HepG2 (cell line): ENCODE measurements around the gene TPI1. TPM values are rescaled to one million over a fixed set of nuclear protein-coding genes. Genes with fewer than 3 reads are reported as not detected.

Experiments
- FOXP1 ChIP-seq, 2 experiments: fragments of 450-650 bp in 1 of 2; IDR thresholded peaks; 2 replicates each; pipeline ENCODE4 v1.6.1; 2017 to 2018; ENCODE audit warnings: antibody characterized with exemption in 1 of 2
- HMGA1 ChIP-seq: sonication (generic); formaldehyde crosslinking; conservative IDR thresholded peaks from 2 replicates; pipeline ENCODE4 v1.4.0; 2020; ENCODE audit warnings: missing genetic modification reagents
- PHF20 ChIP-seq: sonication (generic); formaldehyde crosslinking; IDR thresholded peaks from 2 replicates; pipeline ENCODE4 v1.5.0; 2020; ENCODE audit warnings: mild to moderate bottlenecking, missing genetic modification reagents
- POLR2AphosphoS2 ChIP-seq: IDR thresholded peaks from 2 replicates; pipeline ENCODE4 v1.6.1; 2011; ENCODE audit warnings: low read depth, low read length, improper control_type of control experiment
- RFX3 ChIP-seq: IDR thresholded peaks from 2 replicates; pipeline ENCODE4 v1.6.1; 2016; ENCODE audit warnings: missing biosample characterization, missing genetic modification reagents
- RORA ChIP-seq: sonication (generic); formaldehyde crosslinking; IDR thresholded peaks from 2 replicates; pipeline ENCODE4 v1.5.0; 2020; ENCODE audit warnings: mild to moderate bottlenecking, missing genetic modification reagents, moderate library complexity
- SMAD1 ChIP-seq: sonication (generic); formaldehyde crosslinking; IDR thresholded peaks from 2 replicates; pipeline ENCODE4 v1.4.0; 2020; ENCODE audit warnings: missing genetic modification reagents, low read depth, mild to moderate bottlenecking, borderline replicate concordance
- SNAPC2 ChIP-seq: sonication (generic); formaldehyde crosslinking; IDR thresholded peaks from 2 replicates; pipeline ENCODE4 v1.8.1; 2022; ENCODE audit warnings: mild to moderate bottlenecking, missing genetic modification reagents
- SYNCRIP ChIP-seq: fragments of 200-400 bp; formaldehyde crosslinking; IDR thresholded peaks from 2 replicates; pipeline ENCODE4 v1.6.1; 2018; ENCODE audit warnings: mild to moderate bottlenecking, low read depth, low read length; ENCODE audit not compliant: insufficient read depth
- TBX2 ChIP-seq: sonication (generic); formaldehyde crosslinking; IDR thresholded peaks from 2 replicates; pipeline ENCODE4 v1.5.0; 2020; ENCODE audit warnings: missing genetic modification reagents, mild to moderate bottlenecking, borderline replicate concordance
- TGIF2 ChIP-seq: IDR thresholded peaks from 2 replicates; pipeline ENCODE4 v1.6.1; 2016; ENCODE audit warnings: control low read depth, missing compliant biosample characterization
- ZMAT3 ChIP-seq: sonication (generic); formaldehyde crosslinking; conservative IDR thresholded peaks from 2 replicates; pipeline ENCODE4 v1.7.0; 2021; ENCODE audit warnings: missing genetic modification reagents
- ZNF143 ChIP-seq: sonication (generic); formaldehyde crosslinking; IDR thresholded peaks from 2 replicates; pipeline ENCODE4 v1.4.0; 2020; ENCODE audit warnings: missing genetic modification reagents
- ZNF615 ChIP-seq: sonication (generic); formaldehyde crosslinking; IDR thresholded peaks from 2 replicates; pipeline ENCODE4 v1.5.0; 2020; ENCODE audit warnings: mild to moderate bottlenecking, missing genetic modification reagents, borderline replicate concordance
- ZNF747 ChIP-seq: sonication (generic); formaldehyde crosslinking; IDR thresholded peaks from 2 replicates; pipeline ENCODE4 v1.8.1; 2023; ENCODE audit warnings: missing genetic modification reagents, mild to moderate bottlenecking, borderline replicate concordance
- ZSCAN20 ChIP-seq: sonication (generic); formaldehyde crosslinking; IDR thresholded peaks from 2 replicates; pipeline ENCODE4 v1.4.0; 2020; ENCODE audit warnings: missing genetic modification reagents, mild to moderate bottlenecking, borderline replicate concordance
- polyA plus RNA-seq, 8 experiments: library from polyadenylated mRNA; depleted of rRNA in 3 of 8; stranded (reverse) in 7 of 8; unstranded in 1 of 8; fragments of >200 nt; fragmentation: Illumina TruSeq in 4 of 8; extraction: Trizol in 4 of 8; gene quantifications; 2 replicates each; pipeline versions ENCODE4 v1.2.1 to v1.2.3, GENCODE V29; 2011 to 2016; ENCODE audit warnings: low read depth in 4 of 8, missing spikeins in 1 of 8, mixed read lengths in 1 of 8; ENCODE audit not compliant: insufficient read depth in 1 of 8
- total RNA-seq, 5 experiments: library from RNA; depleted of rRNA; stranded (reverse); fragments of >200 nt; fragmentation: Illumina TruSeq; extraction: Trizol; gene quantifications; 2 replicates each; pipeline ENCODE4 v1.2.3, GENCODE V29; 2016; ENCODE audit warnings: low read depth in 1 of 5
- TF ChIP-seq, protein P1 (sequence below): IDR thresholded peaks from 2 replicates; pipeline ENCODE4 v1.6.1; 2016; ENCODE audit warnings: low read depth, control low read depth
- TF ChIP-seq, protein P2 (sequence below): sonication (generic); formaldehyde crosslinking; IDR thresholded peaks from 2 replicates; pipeline ENCODE4 v1.8.0; 2022; ENCODE audit warnings: missing genetic modification reagents, mild to moderate bottlenecking, borderline replicate concordance
- TF ChIP-seq, protein P3 (sequence below): sonication (generic); formaldehyde crosslinking; IDR thresholded peaks from 2 replicates; pipeline ENCODE4 v1.4.0; 2020; ENCODE audit warnings: missing genetic modification reagents
- TF ChIP-seq, protein P4 (sequence below): sonication (generic); formaldehyde crosslinking; IDR thresholded peaks from 2 replicates; pipeline ENCODE4 v1.5.0; 2020; ENCODE audit warnings: missing genetic modification reagents, mild to moderate bottlenecking, borderline replicate concordance

TPI1 gene
- total and polyA plus RNA-seq, 2 of the 13 experiments (the other 11 are each of a cell fraction or from before 2014, with no cell fraction given), result 945 to 2,535 TPM

DNA sequence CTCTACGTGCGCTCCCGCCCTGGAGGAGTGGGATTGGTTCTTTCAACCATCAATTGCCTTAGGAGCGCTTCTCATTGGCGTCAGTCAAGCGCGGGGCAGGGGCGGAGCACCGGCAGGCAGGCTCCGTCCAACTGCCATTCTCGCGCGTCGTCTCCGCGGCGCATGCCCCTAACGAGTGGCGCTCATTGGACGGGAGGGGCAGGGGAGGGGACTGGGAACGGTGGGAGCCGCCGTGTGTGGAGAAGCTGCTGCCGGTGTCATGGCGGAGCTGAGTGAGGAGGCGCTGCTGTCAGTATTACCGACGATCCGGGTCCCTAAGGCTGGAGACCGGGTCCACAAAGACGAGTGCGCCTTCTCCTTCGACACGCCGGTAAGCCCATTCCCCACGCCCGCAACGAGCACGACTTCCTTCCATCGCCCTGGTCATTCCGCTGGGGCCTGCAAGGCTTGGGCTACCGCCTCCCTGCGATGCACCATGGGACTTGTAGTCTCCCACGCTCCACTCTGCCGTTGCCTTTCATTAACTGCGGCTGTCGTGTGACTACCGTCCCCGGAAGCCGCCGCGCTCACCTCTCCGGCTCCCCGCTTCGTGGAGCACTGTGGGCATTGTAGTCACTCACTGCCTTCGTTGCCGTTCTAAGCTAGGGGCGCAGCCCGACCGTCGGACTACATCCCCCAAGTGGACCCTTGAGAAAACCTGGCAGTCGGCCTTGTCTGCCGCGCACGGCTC, 15.2 kb upstream of the TPI1 start, which contains the start of gene USP5 (continued):
- no peak for TF ChIP-seq HMGA1
- peak; percentile 74 for TF ChIP-seq TBX2 (CRISPR knock-in tag)
- no peak for TF ChIP-seq POLR2AphosphoS2
- peak; percentile 62; the same call in 1 of the 2 replicates for TF ChIP-seq SMAD1 (CRISPR knock-in tag)
- TF ChIP-seq ZNF143 (CRISPR knock-in tag), result peak; percentile 98
- TF ChIP-seq TGIF2 (CRISPR knock-in tag), result 0 out of 2 replicates have a peak, but pooled peaks have one; percentile 4
- TF ChIP-seq RORA (CRISPR knock-in tag), result no peak
- peak; percentile 66; the same call in 1 of the 2 replicates for TF ChIP-seq SNAPC2 (CRISPR knock-in tag)
- peak; percentile 74; the same call in 1 of the 2 replicates for TF ChIP-seq ZNF747
- TF ChIP-seq SYNCRIP, result no peak
- TF ChIP-seq, protein P1, sequence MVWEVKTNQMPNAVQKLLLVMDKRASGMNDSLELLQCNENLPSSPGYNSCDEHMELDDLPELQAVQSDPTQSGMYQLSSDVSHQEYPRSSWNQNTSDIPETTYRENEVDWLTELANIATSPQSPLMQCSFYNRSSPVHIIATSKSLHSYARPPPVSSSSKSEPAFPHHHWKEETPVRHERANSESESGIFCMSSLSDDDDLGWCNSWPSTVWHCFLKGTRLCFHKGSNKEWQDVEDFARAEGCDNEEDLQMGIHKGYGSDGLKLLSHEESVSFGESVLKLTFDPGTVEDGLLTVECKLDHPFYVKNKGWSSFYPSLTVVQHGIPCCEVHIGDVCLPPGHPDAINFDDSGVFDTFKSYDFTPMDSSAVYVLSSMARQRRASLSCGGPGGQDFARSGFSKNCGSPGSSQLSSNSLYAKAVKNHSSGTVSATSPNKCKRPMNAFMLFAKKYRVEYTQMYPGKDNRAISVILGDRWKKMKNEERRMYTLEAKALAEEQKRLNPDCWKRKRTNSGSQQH (CRISPR knock-in tag), result 0 out of 2 replicates have a peak, but pooled peaks have one; percentile 39
- TF ChIP-seq ZSCAN20 (CRISPR knock-in tag), result no peak
- TF ChIP-seq PHF20, result peak; percentile 68
- TF ChIP-seq, protein P2, sequence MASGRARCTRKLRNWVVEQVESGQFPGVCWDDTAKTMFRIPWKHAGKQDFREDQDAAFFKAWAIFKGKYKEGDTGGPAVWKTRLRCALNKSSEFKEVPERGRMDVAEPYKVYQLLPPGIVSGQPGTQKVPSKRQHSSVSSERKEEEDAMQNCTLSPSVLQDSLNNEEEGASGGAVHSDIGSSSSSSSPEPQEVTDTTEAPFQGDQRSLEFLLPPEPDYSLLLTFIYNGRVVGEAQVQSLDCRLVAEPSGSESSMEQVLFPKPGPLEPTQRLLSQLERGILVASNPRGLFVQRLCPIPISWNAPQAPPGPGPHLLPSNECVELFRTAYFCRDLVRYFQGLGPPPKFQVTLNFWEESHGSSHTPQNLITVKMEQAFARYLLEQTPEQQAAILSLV (CRISPR knock-in tag), result peak; percentile 75; the same call in 1 of the 2 replicates
- no peak for TF ChIP-seq RFX3 (CRISPR knock-in tag)
- TF ChIP-seq ZNF615 (CRISPR knock-in tag), result no peak
- peak; percentile 90 for TF ChIP-seq ZMAT3 (CRISPR knock-in tag)
- no peak for TF ChIP-seq FOXP1 (IDR thresholded peaks at IDR 0.05)
- TF ChIP-seq FOXP1 (CRISPR knock-in tag; IDR thresholded peaks at IDR 0.05), result no peak
- TF ChIP-seq, protein P3, sequence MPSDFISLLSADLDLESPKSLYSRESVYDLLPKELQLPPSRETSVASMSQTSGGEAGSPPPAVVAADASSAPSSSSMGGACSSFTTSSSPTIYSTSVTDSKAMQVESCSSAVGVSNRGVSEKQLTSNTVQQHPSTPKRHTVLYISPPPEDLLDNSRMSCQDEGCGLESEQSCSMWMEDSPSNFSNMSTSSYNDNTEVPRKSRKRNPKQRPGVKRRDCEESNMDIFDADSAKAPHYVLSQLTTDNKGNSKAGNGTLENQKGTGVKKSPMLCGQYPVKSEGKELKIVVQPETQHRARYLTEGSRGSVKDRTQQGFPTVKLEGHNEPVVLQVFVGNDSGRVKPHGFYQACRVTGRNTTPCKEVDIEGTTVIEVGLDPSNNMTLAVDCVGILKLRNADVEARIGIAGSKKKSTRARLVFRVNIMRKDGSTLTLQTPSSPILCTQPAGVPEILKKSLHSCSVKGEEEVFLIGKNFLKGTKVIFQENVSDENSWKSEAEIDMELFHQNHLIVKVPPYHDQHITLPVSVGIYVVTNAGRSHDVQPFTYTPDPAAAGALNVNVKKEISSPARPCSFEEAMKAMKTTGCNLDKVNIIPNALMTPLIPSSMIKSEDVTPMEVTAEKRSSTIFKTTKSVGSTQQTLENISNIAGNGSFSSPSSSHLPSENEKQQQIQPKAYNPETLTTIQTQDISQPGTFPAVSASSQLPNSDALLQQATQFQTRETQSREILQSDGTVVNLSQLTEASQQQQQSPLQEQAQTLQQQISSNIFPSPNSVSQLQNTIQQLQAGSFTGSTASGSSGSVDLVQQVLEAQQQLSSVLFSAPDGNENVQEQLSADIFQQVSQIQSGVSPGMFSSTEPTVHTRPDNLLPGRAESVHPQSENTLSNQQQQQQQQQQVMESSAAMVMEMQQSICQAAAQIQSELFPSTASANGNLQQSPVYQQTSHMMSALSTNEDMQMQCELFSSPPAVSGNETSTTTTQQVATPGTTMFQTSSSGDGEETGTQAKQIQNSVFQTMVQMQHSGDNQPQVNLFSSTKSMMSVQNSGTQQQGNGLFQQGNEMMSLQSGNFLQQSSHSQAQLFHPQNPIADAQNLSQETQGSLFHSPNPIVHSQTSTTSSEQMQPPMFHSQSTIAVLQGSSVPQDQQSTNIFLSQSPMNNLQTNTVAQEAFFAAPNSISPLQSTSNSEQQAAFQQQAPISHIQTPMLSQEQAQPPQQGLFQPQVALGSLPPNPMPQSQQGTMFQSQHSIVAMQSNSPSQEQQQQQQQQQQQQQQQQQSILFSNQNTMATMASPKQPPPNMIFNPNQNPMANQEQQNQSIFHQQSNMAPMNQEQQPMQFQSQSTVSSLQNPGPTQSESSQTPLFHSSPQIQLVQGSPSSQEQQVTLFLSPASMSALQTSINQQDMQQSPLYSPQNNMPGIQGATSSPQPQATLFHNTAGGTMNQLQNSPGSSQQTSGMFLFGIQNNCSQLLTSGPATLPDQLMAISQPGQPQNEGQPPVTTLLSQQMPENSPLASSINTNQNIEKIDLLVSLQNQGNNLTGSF (CRISPR knock-in tag), result no peak
- TF ChIP-seq, protein P4, sequence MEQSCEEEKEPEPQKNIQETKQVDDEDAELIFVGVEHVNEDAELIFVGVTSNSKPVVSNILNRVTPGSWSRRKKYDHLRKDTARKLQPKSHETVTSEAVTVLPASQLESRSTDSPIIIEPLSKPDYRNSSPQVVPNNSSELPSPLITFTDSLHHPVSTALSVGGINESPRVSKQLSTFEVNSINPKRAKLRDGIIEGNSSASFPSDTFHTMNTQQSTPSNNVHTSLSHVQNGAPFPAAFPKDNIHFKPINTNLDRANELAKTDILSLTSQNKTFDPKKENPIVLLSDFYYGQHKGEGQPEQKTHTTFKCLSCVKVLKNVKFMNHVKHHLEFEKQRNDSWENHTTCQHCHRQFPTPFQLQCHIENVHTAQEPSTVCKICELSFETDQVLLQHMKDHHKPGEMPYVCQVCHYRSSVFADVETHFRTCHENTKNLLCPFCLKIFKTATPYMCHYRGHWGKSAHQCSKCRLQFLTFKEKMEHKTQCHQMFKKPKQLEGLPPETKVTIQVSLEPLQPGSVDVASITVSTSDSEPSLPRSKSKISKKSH (CRISPR knock-in tag), result peak; percentile 96
